GM15510 (cell line): Measurements from ENCODE around the gene TRPV6.

Experiments
- POLR2A ChIP-seq: IDR thresholded peaks from 3 replicates; pipeline ENCODE4 v1.6.1; 2011; ENCODE audit warnings: borderline replicate concordance; ENCODE audit not compliant: insufficient read length; ENCODE audit errors: extremely low read depth

TRPV6 gene

DNA sequence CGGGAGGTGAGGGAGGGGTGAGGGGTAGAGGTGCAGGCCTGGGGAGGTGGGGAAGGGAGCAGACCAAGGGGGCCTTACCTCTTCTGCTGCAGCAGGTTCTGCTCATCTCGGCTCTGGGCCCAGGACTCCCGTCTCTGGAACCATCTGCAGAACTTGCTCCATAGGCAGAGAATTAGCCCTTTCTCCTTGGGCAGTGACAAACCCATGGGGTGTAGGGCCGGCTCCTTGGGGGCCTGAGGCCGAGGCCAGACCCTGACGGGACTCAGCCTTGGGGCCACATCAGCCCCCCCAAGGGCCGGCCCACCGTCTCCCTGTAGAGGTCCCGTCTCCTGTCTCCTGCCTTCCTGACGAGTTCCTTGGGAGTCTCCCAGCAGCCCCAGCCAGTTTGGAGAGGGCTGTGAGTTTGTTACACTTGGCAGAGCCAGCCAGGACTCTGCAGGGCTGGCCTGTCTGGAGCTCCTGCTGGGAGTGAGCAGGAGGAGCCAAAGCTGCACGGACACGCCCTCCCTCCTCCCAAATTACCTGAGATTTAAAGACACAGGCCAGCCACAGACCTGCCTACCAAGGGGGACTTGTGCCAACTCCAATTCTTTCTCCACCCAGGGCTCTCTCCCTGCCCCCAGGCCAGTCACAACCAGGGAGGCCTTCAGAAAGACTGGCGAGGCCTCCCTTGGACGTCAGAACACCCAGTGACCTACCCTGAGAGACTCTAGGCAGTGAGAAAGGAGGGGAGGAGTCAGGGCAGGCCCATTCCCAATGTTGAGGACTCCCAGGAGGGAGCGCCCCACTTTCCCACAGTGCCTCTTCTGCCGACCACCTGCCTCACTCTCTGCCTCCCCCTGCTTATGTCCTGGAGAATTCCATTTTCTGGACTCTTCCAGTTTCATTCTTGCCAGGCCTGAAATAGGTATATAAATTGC is at the start of gene TRPV6:
TRPV6 (minus strand) TSS at position 435 of the 920 bp plus-strand sequence.
- TF ChIP-seq POLR2A, result no peak

DNA sequence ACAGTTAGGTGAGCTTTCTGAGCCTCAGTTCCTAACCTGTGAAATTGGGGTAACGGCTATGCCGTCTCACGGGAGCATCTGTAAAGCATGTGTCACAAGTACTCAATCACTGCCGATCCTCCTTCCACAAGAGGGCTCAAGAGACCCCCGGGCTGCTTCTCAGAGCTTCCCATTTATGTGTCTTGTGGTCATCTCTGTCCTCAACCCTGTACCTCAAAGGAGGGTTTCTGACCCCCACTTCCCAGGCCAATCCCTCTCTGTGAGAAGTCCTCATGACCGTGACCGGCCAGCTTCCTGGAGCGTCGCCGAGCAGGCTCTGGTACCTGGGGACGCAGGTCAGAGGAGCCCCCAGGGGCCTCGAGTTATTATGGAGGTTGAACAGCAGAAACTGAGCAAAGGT is 48.5 kb upstream of the TRPV6 start:
- no peak for TF ChIP-seq POLR2A

GRCh38 chr7:142933624-142934023 is 48.1 kb upstream of the TRPV6 start, which contains the start of gene TRPV5:
Gene TRPV5, minus strand, starts transcription at chr7:142933746. Its CDS starts 287 bp downstream, at chr7:142933459.
- no peak for TF ChIP-seq POLR2A

- no peak for TF ChIP-seq POLR2A
Observed at GRCh38 chr7:142933092-142933475, 47.5 kb upstream of the TRPV6 start.

GRCh38 chr7:142932386-142933091 is 47.0 kb upstream of the TRPV6 start:
- TF ChIP-seq POLR2A, result no peak

DNA sequence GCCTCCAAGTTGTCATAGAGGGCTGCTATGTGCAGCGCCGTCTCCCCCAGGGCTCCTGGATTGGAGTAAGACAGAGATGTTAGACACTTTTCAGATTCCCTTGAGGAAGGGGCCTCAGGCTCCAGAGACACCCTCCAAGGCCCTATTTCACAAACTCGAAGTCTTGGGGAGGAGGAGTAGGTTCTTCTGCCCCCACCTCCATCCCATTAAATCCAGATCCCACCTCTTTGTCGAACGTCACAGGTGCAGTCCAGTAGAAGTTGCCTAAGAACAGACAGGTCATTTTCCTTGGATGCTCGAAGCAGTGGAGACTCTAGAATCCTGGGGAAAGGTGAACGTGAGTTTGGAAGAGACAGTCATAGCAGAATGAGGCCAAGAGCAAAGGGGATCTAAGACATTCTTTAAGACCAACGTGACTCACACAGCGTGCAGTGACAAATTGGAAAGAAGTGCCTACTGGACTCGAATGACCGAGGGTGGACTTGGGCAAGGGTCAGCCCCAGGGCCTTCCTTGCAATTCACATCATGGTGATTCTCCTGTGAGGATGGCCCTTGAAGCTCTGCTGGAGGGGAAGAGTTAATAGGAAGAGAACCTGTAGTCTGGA is 44.7 kb upstream of the TRPV6 start:
- TF ChIP-seq POLR2A, result no peak

DNA sequence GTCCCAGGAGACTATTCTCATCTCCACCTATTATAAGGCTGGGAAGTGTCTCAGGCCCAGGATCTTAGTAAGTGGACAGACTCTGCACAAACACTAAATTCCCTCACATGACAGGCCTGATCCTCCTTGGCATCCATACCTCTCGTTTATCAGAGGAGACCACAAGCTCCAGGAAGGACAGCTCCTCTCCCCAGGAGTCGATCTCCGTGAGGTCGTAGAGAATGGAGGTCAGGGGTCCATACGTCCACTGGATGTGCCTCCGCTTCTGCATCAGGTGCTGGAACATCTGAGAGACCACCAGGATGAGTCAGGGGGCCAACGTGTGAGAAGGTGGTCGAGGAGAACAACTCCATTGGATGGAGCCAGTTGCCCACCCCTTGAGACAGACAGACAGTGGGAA is 42.4 kb upstream of the TRPV6 start:
- no peak for TF ChIP-seq POLR2A

DNA sequence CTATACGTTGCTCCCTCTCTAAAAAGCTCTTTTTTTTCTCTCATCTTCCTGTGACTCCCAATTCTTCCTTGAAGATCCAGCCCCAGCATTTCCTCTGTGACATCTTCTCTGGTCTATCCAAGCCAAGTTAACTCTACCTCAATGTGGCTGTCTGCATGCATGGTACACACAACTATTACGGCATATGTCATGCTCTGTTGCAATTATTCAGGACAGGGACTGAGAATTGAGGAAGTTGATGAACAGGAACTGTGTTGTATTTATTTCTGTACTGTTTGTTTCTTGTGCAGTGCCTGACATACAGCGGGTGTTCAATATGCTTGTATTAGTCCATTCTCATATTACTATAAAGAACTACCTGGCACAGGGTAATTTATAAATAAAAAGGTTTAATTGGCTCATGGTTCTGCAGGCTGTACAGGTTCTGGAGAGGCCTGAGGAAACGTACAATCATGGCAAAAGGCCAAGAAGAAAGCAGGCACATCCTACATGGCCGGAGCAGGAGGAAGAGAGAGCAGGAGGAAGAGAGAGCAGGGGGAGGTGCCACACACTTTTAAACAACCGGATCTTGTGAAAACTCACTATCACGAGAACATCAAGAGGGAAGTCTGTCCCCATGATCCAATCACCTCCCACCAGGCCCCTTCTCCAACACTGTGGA is 41.7 kb upstream of the TRPV6 start:
- TF ChIP-seq POLR2A, result no peak

GRCh38 chr7:142925413-142925812 is 39.9 kb upstream of the TRPV6 start:
- no peak for TF ChIP-seq POLR2A

GRCh38 chr7:142923391-142923790 is 37.8 kb upstream of the TRPV6 start:
- no peak for TF ChIP-seq POLR2A

- no peak for TF ChIP-seq POLR2A
Observed at GRCh38 chr7:142919656-142920055, 34.1 kb upstream of the TRPV6 start.

GRCh38 chr7:142918901-142919300 is 33.4 kb upstream of the TRPV6 start:
- TF ChIP-seq POLR2A, result no peak

GRCh38 chr7:142917447-142917846 is 31.9 kb upstream of the TRPV6 start:
- no peak for TF ChIP-seq POLR2A

GRCh38 chr7:142916508-142916907 is 31.0 kb upstream of the TRPV6 start:
- no peak for TF ChIP-seq POLR2A

GRCh38 chr7:142915315-142915714 is 29.8 kb upstream of the TRPV6 start:
- TF ChIP-seq POLR2A, result no peak

DNA sequence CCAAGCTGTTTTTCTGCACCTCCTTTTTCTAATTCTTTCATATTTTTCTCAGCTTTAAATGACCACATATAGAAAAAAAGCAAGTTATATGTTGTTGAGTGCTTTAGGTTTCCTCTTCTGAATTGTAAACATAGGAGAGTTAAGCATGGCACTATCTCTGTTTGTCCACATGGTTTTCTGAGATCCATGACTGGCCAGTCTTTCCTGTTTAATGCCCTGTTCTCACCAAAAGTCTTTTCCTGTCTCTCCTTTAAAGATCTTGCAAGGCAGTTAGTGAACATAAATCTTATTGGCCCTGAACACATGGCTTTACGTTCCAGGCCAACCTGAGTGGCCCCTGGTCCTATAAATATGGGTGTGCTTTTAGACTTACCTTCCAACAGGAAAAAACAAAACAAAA is 28.6 kb upstream of the TRPV6 start:
- TF ChIP-seq POLR2A, result no peak

DNA sequence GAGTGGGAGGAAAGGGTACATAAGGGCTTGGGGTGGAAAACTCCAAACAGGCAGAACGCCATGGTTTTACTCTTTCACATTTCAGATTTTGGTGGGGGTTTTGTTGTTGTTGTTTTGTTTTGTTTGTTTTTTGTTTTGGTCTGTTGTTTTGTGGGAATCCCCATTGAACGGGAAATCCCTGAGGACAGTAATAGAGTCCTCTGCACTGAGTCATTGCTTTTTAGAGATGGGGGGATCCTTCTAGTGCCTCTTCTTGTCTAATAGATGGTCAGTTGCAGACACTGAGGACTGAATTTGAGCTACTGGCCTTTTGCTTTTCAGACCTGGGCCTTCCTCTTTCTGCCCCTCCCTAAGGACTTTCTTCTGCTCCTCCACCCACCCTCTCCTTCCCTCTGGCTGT is 28.0 kb upstream of the TRPV6 start:
- no peak for TF ChIP-seq POLR2A
